Measurements from ENCODE around the gene ALDH1B1.

DNA sequence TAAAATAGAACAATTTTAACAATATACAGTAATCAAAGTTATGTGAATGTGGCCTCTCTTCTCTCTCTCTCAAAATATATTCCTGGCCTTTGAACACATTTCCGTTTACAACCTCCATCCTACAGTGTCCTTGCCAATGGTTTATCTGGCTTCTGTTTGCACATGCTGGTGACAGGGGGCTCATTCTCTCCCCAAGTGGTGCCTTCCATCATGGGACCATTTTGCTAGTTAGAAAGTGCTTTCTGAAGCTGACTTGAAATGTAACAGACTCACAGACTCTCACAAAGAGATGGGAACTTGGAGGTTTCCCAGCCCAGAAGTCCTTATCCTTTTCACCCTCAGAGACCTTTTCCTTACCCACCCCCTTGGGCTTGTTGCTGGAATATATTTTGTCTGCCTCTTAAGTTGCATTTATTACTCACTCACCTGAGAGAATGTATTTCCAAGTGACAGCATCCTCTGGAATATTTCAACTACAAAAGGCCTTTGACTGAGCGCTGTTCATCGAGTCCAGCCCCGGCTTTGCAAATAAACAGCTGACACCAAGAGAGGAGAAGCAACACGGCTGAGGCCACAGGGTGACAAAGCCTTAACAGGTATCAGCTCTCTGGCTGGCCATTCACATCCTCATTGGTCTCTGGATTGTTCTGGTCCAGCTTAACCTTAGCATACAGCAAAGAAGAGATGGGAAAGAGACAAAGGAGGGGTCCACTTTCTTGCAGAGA is 17.5 kb upstream of the ALDH1B1 start:
- TF ChIP-seq EZH2phosphoT487 (IDR thresholded peaks at IDR 0.05; ENCODE audit: insufficient read depth, low read depth), result no peak
- TF ChIP-seq EZH2 (IDR thresholded peaks at IDR 0.05; ENCODE audit: insufficient read depth, poor library complexity, severe bottlenecking), result no peak
